ENCODE measurements around the gene ECHDC1.
"Not testable (repeated sequence)": the region's sequence is repeated elsewhere in the genome, so short reads cannot be mapped to it uniquely, and the experiment has no call there.

- TF ChIP-seq POLR2A (IDR thresholded peaks at IDR 0.05; ENCODE audit: control extremely low read depth in 1 of 2, low read depth in 2 of 2, low read length in 2 of 2); MAFK (IDR thresholded peaks at IDR 0.05; ENCODE audit: low read depth, low read length); YY1 (IDR thresholded peaks at IDR 0.05; ENCODE audit: low read depth, low read length); EZH2 (IDR thresholded peaks at IDR 0.05; ENCODE audit: low read depth, low read length, severe bottlenecking); CTCF (IDR thresholded peaks at IDR 0.05; ENCODE audit: control extremely low read depth in 1 of 3, insufficient read depth in 1 of 3, low read depth in 1 of 3, low read length in 3 of 3); GABPA (IDR thresholded peaks at IDR 0.05; ENCODE audit: borderline replicate concordance, insufficient read depth, low read length); KDM1A (IDR thresholded peaks at IDR 0.05; ENCODE audit: borderline replicate concordance, low read length); EP300 (IDR thresholded peaks at IDR 0.05; ENCODE audit: borderline replicate concordance in 1 of 2, low read depth in 2 of 2, low read length in 2 of 2); HDAC2 (IDR thresholded peaks at IDR 0.05; ENCODE audit: borderline replicate concordance in 1 of 2, low read depth in 2 of 2, low read length in 2 of 2); ATF2 (IDR thresholded peaks at IDR 0.05; ENCODE audit: low read length); NRF1 (IDR thresholded peaks at IDR 0.05; ENCODE audit: low read depth, low read length); MAX (IDR thresholded peaks at IDR 0.05); RBBP5 (IDR thresholded peaks at IDR 0.05; ENCODE audit: borderline replicate concordance, low read depth, low read length): not testable (repeated sequence)
These were observed 12.2 kb downstream of the ECHDC1 start for GRCh38 chr6:127331256-127331655.
